Loucy (cell line): ENCODE results near the gene GSAP.

Source experiments
- CTCF ChIP-seq: fragments of 200-600 bp; sonication (generic); conservative IDR thresholded peaks from 2 replicates; pipeline ENCODE4 v1.5.1; 2014; ENCODE audit warnings: mild to moderate bottlenecking, antibody characterized with exemption, low read length
- EZH2phosphoT487 ChIP-seq: fragments of 200-600 bp; IDR thresholded peaks from 2 replicates; pipeline ENCODE4 v1.6.1; 2018; ENCODE audit warnings: antibody characterized with exemption, mild to moderate bottlenecking, moderate library complexity, borderline replicate concordance

- no peak for TF ChIP-seq CTCF
- TF ChIP-seq EZH2phosphoT487 = no peak
Measured at GRCh38 chr7:77420986-77421672, 5.0 kb upstream of the GSAP start.
